Skeletal muscle satellite cell (primary cell): Measurements from ENCODE around the gene TPRN.
A peak's percentile ranks its signal among the peaks of the same experiment; 100 is the strongest.
"Not testable (repeated sequence)": the region's sequence is repeated elsewhere in the genome, so short reads cannot be mapped to it uniquely, and the experiment has no call there.

Source experiments
- H3K27me3 ChIP-seq: 2 replicates; pipeline ENCODE4 v1.7.0; 2013; ENCODE audit warnings: low read length; ENCODE audit not compliant: control insufficient read depth, insufficient read depth
- H3K36me3 ChIP-seq: 2 replicates; pipeline ENCODE4 v1.7.0; 2013; ENCODE audit warnings: mild to moderate bottlenecking, control low read depth, low read length; ENCODE audit not compliant: insufficient read depth
- H3K4me1 ChIP-seq: 2 replicates; pipeline ENCODE4 v1.7.0; 2013; ENCODE audit warnings: low read length; ENCODE audit not compliant: control insufficient read depth, insufficient read depth
- H3K4me2 ChIP-seq: 2 replicates; pipeline ENCODE4 v1.7.0; 2013; ENCODE audit warnings: mild to moderate bottlenecking, low read length
- H3K4me3 ChIP-seq: 2 replicates; pipeline ENCODE4 v1.7.0; 2013; ENCODE audit warnings: low read length
- H3K9ac ChIP-seq: 2 replicates; pipeline ENCODE4 v1.7.0; 2013; ENCODE audit warnings: mild to moderate bottlenecking, low read depth, low read length, moderate library complexity
- H3K9me3 ChIP-seq: replicated peaks from 2 replicates; pipeline ENCODE4 v1.7.0; 2013; ENCODE audit warnings: mild to moderate bottlenecking, control low read depth, low read length

The TPRN gene

DNA sequence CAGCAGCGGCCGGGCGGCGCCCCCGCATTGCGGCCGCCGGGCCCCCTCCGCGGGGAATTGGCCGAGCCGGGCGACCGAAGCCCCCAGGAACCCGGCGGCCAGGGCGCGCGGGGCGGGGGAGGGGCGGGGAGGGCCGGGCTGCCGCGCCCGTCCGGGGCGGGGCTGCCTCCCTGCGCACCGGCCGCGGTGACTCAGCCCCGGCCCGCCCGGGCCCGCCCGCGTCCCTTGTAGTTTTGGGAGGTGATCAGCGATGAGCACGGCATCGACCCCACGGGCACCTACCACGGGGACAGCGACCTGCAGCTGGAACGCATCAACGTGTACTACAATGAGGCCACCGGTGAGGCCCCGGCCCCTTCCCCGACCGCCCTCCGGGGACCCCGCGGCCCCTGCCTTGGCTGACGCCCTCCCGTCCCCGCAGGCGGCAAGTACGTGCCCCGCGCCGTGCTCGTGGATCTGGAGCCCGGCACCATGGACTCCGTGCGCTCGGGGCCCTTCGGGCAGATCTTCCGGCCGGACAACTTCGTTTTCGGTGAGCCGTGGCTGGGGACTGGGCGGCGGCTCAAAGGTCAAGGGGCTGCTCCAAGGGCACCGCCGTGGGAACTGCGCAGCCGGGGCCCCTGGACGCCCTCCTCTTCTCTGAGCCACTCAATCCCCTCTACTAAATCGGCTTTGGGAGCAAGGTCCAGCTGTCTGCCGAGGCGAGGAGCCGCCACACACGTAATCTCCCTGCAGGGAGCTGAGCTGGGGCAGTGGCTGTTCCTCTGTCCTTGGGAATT, 41.1 kb upstream of the TPRN start:
- Histone ChIP-seq H3K36me3 (peaks cover 26% of the 10 kb centered on the region), H3K9me3 (no peaks in the 10 kb centered on the region), H3K27me3 (no peaks in the 10 kb centered on the region), H3K4me1 (peaks cover 34% of the 10 kb centered on the region), H3K4me2 (peak overlapping the region; percentile 100), H3K9ac (peak overlapping the region; percentile 86), H3K4me3 (peak overlapping the region; percentile 96)

DNA sequence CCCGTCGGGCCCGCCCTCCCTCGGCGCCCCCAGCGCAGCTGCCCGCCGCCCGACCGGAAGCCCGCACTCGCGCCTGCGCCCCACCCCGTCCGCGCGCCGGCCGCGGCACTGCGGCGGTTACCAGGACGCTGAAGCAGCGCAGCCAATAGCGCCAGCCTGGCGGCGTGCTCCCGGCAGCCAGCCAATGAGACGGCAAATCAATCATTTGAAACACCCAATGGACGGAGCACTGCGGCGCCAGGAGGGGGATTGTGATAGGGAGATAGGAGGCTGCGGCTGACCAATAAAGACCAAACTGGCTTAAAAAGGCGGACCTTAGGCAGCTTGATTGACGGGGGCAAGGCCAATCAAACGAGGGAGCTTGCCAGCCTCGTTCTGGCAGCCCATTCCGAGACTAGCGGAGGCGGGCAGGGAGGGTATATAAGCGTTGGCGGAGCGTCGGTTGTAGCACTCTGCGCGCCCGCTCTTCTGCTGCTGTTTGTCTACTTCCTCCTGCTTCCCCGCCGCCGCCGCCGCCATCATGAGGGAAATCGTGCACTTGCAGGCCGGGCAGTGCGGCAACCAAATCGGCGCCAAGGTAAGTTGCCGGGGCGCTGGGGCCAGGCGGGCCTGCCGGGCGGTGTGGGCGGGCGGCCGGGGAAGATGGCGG, 40.4 kb upstream of the TPRN start, which contains the start of gene TUBB4B:
Gene TUBB4B (plus strand): TSS at position 447 of the 649 bp plus-strand sequence. CDS start 74 bp downstream, at position 521.
- H3K36me3 ChIP-seq, result peaks cover 26% of the 10 kb centered on the region
- no peaks in the 10 kb centered on the region for H3K27me3 ChIP-seq
- peak within 1 kb of the TSS; percentile 100 for H3K4me2 ChIP-seq
- peak within 1 kb of the TSS; percentile 96 for H3K4me3 ChIP-seq
- peaks cover 39% of the 10 kb centered on the region for H3K4me1 ChIP-seq
- H3K9me3 ChIP-seq, result no peaks in the 10 kb centered on the region
- H3K9ac ChIP-seq, result peak within 1 kb of the TSS; percentile 89

DNA sequence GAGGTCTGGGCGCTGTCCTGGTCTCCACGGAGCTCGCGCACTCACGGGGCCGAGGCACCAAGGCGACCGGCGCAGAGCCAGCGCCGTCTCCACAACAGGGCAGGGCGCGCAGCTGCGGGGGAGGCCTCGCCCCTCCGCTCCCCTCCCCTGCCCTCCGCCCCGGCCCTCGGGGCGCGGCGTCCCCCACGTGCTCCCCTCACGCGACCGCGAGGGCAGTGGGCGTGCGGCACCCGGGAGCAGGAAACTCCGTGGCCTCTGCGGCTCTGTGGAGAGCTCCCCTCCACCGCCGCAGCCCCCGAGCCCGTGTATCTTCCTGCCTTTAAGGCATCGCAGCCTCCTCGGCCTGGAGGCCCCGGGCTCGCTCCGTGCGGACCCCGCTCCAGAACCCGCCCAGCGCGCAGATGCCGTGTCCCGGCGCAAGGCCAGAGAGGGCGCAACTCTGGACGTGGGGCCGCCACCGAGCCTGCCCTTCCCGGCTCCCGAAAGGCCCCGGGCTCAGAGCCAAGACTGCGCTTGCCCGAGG, 39.8 kb upstream of the TPRN start:
- Histone ChIP-seq H3K36me3 (peaks cover 26% of the 10 kb centered on the region), H3K9ac (peak overlapping the region; percentile 89), H3K4me1 (peaks cover 40% of the 10 kb centered on the region), H3K27me3 (no peaks in the 10 kb centered on the region), H3K9me3 (no peaks in the 10 kb centered on the region), H3K4me2 (peak overlapping the region; percentile 96), H3K4me3 (peak overlapping the region; percentile 82)

DNA sequence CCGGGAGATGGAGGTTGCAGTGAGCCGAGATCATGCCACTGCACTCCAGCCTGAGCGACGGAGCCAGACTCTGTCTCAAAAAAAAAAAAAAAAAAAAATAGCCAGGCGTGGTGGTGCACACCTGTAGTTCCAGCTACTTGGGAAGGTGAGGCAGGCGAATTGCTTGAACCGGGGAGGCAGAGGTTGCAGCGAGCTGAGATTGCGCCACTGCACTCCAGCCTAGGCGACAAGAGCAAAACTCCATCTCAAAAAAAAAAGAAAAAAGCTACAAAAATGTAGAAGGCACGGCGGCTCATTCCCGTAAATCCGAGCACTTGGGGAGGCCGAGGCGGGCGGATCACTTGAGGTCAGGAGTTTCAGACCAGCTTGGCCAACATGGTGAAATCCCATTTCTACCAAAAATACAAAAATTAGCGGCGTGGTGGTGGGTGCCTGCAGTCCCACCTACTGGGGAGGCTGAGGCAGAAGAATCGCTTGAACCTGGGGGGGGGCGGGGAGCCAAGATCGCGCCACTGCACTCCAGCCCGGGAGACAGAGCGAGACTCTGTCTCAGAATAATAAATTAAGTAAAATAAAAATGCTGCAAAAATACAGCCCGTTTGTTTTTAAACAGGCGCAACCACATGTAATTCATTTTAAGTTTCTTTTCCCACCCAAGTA, 39.1 kb upstream of the TPRN start:
- peak overlapping the region; percentile 96 for H3K4me2 ChIP-seq
- not testable (repeated sequence) for H3K9me3 ChIP-seq, H3K27me3 ChIP-seq
- peak overlapping the region; percentile 89 for H3K9ac ChIP-seq
- H3K36me3 ChIP-seq, result peaks cover 26% of the 10 kb centered on the region
- peak overlapping the region; percentile 82 for H3K4me3 ChIP-seq
- peaks cover 40% of the 10 kb centered on the region for H3K4me1 ChIP-seq

DNA sequence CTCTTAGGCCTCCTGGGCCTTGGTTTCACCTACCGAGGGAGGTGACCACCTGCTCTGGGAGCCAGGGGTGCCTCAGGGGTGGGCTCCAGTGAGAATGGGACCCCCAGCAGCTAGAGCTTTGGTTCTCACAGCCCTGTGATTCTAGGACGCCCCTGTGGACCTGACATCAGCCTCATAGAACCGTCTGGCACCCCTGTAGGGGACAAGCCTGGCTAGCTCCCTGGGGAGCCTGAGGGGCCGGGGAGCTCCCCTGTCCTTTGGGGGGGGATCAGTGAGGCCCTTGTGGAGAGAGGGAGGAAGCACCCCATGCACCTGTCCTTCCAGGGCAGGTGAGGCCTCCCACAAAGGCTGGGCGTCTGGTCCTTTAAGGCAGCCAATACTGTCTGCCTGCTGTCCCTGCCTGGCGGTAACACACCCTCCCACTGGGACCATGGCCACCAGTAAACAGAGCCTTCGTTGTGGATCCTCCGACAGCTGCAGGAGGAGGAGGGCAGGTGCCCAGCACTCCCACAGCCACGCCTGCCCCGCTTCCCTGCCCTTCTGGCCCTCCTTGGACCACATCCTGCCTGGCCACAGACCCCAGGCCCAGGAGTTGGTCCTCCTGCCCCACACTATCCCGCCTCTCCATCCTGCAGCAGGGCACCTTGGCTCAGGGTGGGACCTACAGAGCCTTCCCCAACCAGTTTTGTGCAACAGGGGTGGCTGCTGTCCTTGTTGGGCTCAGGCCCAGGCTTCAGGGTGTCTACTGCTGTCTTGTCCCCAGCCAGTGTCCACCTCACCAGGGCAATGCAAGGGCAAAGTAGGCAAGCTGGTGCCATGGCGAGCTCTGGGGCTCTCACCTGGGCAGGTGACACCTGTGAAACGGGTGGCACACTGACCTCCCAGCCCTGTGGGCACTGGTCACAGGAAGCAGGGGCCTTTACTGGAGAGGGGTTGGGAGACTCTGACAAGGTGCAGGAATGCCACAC, 37.5 kb upstream of the TPRN start:
- Histone ChIP-seq H3K4me3 (no peak overlapping the region), H3K27me3 (no peaks in the 10 kb centered on the region), H3K36me3 (peaks cover 15% of the 10 kb centered on the region), H3K9me3 (no peaks in the 10 kb centered on the region), H3K4me1 (peaks cover 39% of the 10 kb centered on the region), H3K4me2 (peak overlapping the region; percentile 96), H3K9ac (no peak overlapping the region)

DNA sequence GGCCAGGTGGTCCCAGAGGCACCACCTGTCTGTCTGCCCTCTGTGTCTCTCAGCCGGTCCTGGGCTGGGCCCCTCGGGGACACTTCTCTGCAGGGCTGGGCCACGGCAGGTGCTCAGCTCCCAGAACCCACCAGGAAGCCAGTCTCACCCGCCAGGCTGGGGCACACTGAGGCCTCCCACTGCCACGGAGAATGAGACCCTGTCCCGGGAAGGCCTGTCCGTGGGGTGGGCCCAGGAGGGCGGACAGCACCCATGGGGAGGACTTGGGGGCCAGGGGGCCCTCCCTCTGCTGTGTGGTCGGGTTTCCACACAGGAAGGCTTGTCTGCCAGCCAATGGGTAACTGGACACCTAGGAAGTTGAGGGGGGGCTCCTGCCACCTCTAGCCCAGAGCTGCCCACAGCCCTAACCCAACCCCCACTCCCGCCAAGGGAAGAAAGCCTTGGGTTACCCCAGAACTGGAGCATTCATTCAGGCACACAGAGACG, 36.4 kb upstream of the TPRN start:
- Histone ChIP-seq H3K4me1 (peaks cover 31% of the 10 kb centered on the region), H3K27me3 (no peaks in the 10 kb centered on the region), H3K9me3 (no peaks in the 10 kb centered on the region), H3K4me2 (peak overlapping the region; percentile 58), H3K4me3 (no peak overlapping the region), H3K9ac (no peak overlapping the region), H3K36me3 (peaks cover 4% of the 10 kb centered on the region)

DNA sequence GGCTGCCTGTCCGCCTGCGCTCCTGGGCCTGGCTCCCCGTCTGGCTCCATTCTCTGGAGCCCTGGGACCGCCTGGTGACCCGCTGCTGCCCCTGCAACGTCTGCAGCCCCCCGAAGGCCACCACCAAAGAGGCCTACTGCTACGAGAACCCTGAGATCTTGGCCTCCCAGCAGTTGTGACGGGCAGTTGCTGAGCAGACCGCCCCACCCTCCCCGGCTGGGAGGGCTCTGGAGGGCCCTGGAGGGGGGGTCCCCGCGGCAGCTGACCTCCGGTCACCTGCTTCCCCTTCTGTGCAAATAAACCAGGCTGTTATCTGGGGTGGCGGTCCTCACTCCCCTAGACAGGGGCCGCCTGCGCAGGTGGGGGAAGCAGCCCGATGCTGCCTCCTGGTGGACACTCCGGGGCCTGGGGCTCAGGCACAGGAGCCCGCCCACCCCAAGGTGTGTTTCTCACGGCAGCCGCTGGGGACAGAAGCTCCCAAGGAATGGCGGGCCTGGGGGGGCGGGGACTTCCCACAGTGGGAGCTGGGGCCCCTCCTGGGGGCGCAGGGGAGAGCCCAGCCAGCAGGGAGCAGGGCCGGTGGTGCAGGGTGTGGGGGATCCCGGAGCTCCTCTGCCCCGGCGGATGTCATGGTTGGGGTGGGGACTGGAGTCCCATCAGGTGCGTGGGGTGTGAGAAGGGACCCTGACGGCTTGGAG, 35.8 kb upstream of the TPRN start:
- Histone ChIP-seq H3K4me3 (no peak overlapping the region), H3K27me3 (no peaks in the 10 kb centered on the region), H3K9ac (no peak overlapping the region), H3K9me3 (no peaks in the 10 kb centered on the region), H3K4me2 (peak overlapping the region; percentile 58), H3K36me3 (no peaks in the 10 kb centered on the region), H3K4me1 (peaks cover 31% of the 10 kb centered on the region)

DNA sequence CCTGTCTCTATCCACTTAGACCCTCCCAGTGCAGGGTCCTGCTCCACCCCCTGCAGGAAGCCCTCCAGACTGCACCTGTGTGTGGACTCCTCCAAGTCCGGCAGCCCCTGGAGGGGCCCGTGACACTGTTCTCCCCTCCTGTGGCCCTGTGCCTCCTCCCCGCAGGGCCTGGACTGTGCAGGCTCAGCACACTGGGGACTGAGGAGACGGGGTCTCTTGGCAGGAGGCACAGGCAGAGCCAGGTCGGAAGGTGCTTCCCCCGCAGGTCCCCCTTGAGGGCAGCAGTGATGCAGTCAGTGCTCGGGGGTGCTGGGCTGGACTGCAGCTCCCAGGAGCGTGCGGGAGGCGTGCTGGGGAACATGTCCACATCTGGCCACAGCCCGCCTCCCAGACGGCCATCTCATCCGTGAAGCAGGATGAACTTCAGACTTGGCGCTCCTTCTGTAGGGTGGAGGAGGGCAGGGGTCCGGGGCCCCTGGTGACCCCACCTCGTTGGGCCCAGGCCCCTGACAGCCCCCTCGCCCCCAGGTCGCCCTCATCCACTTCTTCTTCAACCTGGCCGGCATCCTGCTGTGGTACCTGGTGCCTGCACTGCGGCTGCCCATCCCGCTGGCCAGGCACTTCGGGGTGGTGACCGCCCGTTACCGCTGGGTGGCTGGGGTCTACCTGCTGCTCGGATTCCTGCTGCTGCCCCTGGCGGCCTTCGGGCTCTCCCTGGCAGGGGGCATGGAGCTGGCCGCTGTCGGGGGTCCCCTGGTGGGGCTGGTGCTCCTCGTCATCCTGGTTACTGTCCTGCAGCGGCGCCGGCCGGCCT, 35.1 kb upstream of the TPRN start:
- Histone ChIP-seq H3K4me1 (peaks cover 31% of the 10 kb centered on the region), H3K4me2 (no peak overlapping the region), H3K4me3 (no peak overlapping the region), H3K36me3 (no peaks in the 10 kb centered on the region), H3K9me3 (no peaks in the 10 kb centered on the region), H3K27me3 (no peaks in the 10 kb centered on the region), H3K9ac (no peak overlapping the region)

DNA sequence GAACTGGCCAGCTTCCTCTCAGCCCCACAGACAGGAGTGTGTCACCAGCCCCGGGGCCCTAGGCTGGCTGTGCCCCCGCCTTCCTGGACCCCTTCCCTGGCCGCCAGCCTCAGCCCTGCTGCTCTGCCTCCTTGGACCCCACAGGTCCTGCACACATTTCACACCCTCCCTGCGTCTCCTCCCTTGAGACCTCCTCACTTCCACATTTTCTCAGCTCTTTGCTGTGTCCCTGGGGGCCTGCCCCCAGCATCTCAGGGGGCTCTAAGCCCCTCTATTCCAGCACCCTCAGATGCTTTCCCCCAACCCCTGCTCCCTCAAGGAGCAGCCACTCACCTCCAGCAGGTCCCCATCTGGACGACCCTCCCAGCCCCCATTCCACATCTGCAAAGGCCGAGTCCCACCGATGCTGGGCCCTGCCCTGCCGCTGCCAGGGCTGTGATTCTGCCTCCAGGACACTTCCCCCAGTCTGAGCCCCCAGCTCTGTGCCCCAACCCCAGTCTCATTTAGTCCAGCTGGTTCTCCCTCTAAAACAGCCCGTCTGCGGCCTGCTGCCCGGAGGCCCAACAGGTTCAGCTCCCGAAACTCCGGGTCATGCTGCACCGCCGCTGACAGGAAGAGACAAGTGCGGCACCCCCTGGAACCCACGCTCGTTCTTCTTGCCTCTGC, 34.4 kb upstream of the TPRN start:
- Histone ChIP-seq H3K4me1 (peaks cover 31% of the 10 kb centered on the region), H3K9me3 (no peaks in the 10 kb centered on the region), H3K9ac (no peak overlapping the region)

More for the DNA sequence above, 34.4 kb upstream of the TPRN start:
- no peaks in the 10 kb centered on the region for H3K27me3 ChIP-seq
- no peak overlapping the region for H3K4me3 ChIP-seq
- H3K4me2 ChIP-seq, result no peak overlapping the region
- H3K36me3 ChIP-seq, result no peaks in the 10 kb centered on the region
